ENCODE results near the gene KLF3. TPM values are rescaled to one million over a fixed set of nuclear protein-coding genes. Genes with fewer than 3 reads are reported as not detected.

The KLF3 gene
- total RNA-seq, 4 donors from 2014 or later, result 30.8 to 50.4 (median 40.4) TPM

- H3K36me3 ChIP-seq, result no peaks in the 10 kb centered on the region
- intact Hi-C loops (cut with DNase I), result no loop called here
- peak overlapping the region in 1 of 4 donors; percentile 47 for H3K27ac ChIP-seq (replicated peaks in 1 of 4)
- no peak for DNase-seq (ENCODE audit: extremely low spot score)
- no peaks in the 10 kb centered on the region for H3K9me3 ChIP-seq
- H3K27me3 ChIP-seq, result no peaks in the 10 kb centered on the region
- H3K4me1 ChIP-seq, result peaks cover 5 to 10% (median 8%) of the 10 kb centered on the region in 4 donors
- WGBS, result 66% methylated on average over 3 of the region's 3 CpGs
- TF ChIP-seq EP300 (IDR thresholded peaks at IDR 0.05), result no peak
- TF ChIP-seq CTCF (IDR thresholded peaks at IDR 0.05), result no peak
- H3K4me3 ChIP-seq, result no peak overlapping the region
Measured at GRCh38 chr4:38634047-38634759, 29.8 kb upstream of the KLF3 start.

GRCh38 chr4:38639242-38639641, 24.8 kb upstream of the KLF3 start:
- WGBS, result 95% methylated on average over 3 of the region's 3 CpGs
- no peak for DNase-seq (ENCODE audit: extremely low spot score)

GRCh38 chr4:38641811-38642210, 22.2 kb upstream of the KLF3 start:
- intact Hi-C loops (cut with DNase I), result no loop called here
- 92% methylated on average over 1 of the region's 1 CpG for WGBS

More at GRCh38 chr4:38639242-38639641, 24.8 kb upstream of the KLF3 start:
- TF ChIP-seq CTCF (IDR thresholded peaks at IDR 0.05) (no peak), POLR2A (IDR thresholded peaks at IDR 0.05; ENCODE audit: low read depth) (no peak), POLR2AphosphoS5 (IDR thresholded peaks at IDR 0.05) (no peak), EP300 (IDR thresholded peaks at IDR 0.05) (no peak)
- H3K36me3 ChIP-seq, result no peaks in the 10 kb centered on the region
- H3K27me3 ChIP-seq, result no peaks in the 10 kb centered on the region
- H3K9me3 ChIP-seq, result no peaks in the 10 kb centered on the region
- no peak overlapping the region for H3K27ac ChIP-seq (replicated peaks in 1 of 4)
- intact Hi-C loops (cut with DNase I), result no loop called here
- H3K4me3 ChIP-seq, result no peak overlapping the region
- H3K4me1 ChIP-seq, result peaks cover 3 to 4% (median 3%) of the 10 kb centered on the region in 4 donors

GRCh38 chr4:38644201-38644600, 19.8 kb upstream of the KLF3 start:
- WGBS, result 96% methylated on average over 3 of the region's 3 CpGs
- Histone ChIP-seq H3K4me3 (no peak overlapping the region), H3K36me3 (no peaks in the 10 kb centered on the region), H3K4me1 (no peaks in the 10 kb centered on the region), H3K27ac (replicated peaks in 1 of 4) (no peak overlapping the region), H3K27me3 (no peaks in the 10 kb centered on the region), H3K9me3 (no peaks in the 10 kb centered on the region)
- no peak for TF ChIP-seq POLR2A (IDR thresholded peaks at IDR 0.05; ENCODE audit: low read depth)
- no peak for TF ChIP-seq CTCF (IDR thresholded peaks at IDR 0.05)
- no peak for TF ChIP-seq EP300 (IDR thresholded peaks at IDR 0.05)
- no peak for TF ChIP-seq POLR2AphosphoS5 (IDR thresholded peaks at IDR 0.05)
- DNase-seq (ENCODE audit: extremely low spot score), result no peak
- intact Hi-C loops (cut with DNase I), result no loop called here

More at GRCh38 chr4:38641811-38642210, 22.2 kb upstream of the KLF3 start:
- Histone ChIP-seq H3K4me1 (no peaks in the 10 kb centered on the region), H3K36me3 (no peaks in the 10 kb centered on the region), H3K4me3 (no peak overlapping the region), H3K9me3 (no peaks in the 10 kb centered on the region), H3K27me3 (no peaks in the 10 kb centered on the region), H3K27ac (replicated peaks in 1 of 4) (no peak overlapping the region)
- TF ChIP-seq CTCF (IDR thresholded peaks at IDR 0.05), result no peak
- no peak for TF ChIP-seq EP300 (IDR thresholded peaks at IDR 0.05)
- no peak for TF ChIP-seq POLR2AphosphoS5 (IDR thresholded peaks at IDR 0.05)
- TF ChIP-seq POLR2A (IDR thresholded peaks at IDR 0.05; ENCODE audit: low read depth), result no peak
- DNase-seq (ENCODE audit: extremely low spot score), result no peak
